Measurements from ENCODE around the gene CCSER2.

GRCh38 chr10:84542522-84543490 lies 214.4 kb downstream of the CCSER2 start:
- TF ChIP-seq CTCF (IDR thresholded peaks at IDR 0.05) (no peak), POLR2A (IDR thresholded peaks at IDR 0.05) (no peak), POLR2AphosphoS5 (IDR thresholded peaks at IDR 0.05) (no peak), EP300 (IDR thresholded peaks at IDR 0.05) (no peak)
